Measurements from ENCODE around the gene ELMO1.

ELMO1 gene

GRCh38 chr7:37216156-37216852 is 232.4 kb downstream of the ELMO1 start:
- DNase-seq (ENCODE audit: low read depth) = no peak

- no peak for DNase-seq (ENCODE audit: low read depth)
Observed at GRCh38 chr7:37215290-37215923, 233.3 kb downstream of the ELMO1 start.

GRCh38 chr7:37212556-37212955 is 236.1 kb downstream of the ELMO1 start:
- no peak for DNase-seq (ENCODE audit: low read depth)

- no peak for DNase-seq (ENCODE audit: low read depth)
Observed at GRCh38 chr7:37212051-37212450, 236.6 kb downstream of the ELMO1 start.

GRCh38 chr7:37211097-37211880 is 237.4 kb downstream of the ELMO1 start:
- DNase-seq (ENCODE audit: low read depth) = no peak

GRCh38 chr7:37209195-37209594 is 239.5 kb downstream of the ELMO1 start:
- DNase-seq (ENCODE audit: low read depth) = no peak

GRCh38 chr7:37208528-37208927 is 240.1 kb downstream of the ELMO1 start:
- DNase-seq (ENCODE audit: low read depth) = no peak

GRCh38 chr7:37206192-37206591 is 242.5 kb downstream of the ELMO1 start:
- no peak for DNase-seq (ENCODE audit: low read depth)

- DNase-seq (ENCODE audit: low read depth) = no peak
Observed at GRCh38 chr7:37205451-37205850, 243.2 kb downstream of the ELMO1 start.

GRCh38 chr7:37201876-37202198 is 246.8 kb downstream of the ELMO1 start:
- no peak for DNase-seq (ENCODE audit: low read depth)

GRCh38 chr7:37201003-37201875 is 247.4 kb downstream of the ELMO1 start:
- no peak for DNase-seq (ENCODE audit: low read depth)

GRCh38 chr7:37198906-37199485 is 249.7 kb downstream of the ELMO1 start:
- DNase-seq (ENCODE audit: low read depth) = peak; percentile 65

GRCh38 chr7:37198041-37198905 is 250.4 kb downstream of the ELMO1 start:
- DNase-seq (ENCODE audit: low read depth) = no peak

- DNase-seq (ENCODE audit: low read depth) = no peak
Observed at GRCh38 chr7:37197108-37197507, 251.6 kb downstream of the ELMO1 start.

- no peak for DNase-seq (ENCODE audit: low read depth)
Observed at GRCh38 chr7:37196676-37197075, 252.0 kb downstream of the ELMO1 start.

GRCh38 chr7:37195388-37195787 is 253.3 kb downstream of the ELMO1 start:
- DNase-seq (ENCODE audit: low read depth) = no peak

- no peak for DNase-seq (ENCODE audit: low read depth)
Observed at GRCh38 chr7:37194943-37195342, 253.7 kb downstream of the ELMO1 start.

- DNase-seq (ENCODE audit: low read depth) = no peak
Observed at GRCh38 chr7:37193775-37194135, 254.9 kb downstream of the ELMO1 start.

GRCh38 chr7:37193087-37193774 is 255.4 kb downstream of the ELMO1 start:
- DNase-seq (ENCODE audit: low read depth) = no peak

GRCh38 chr7:37191797-37192196 is 256.9 kb downstream of the ELMO1 start:
- no peak for DNase-seq (ENCODE audit: low read depth)
